Panc1 (cell line): ENCODE measurements around the gene FLII. TPM values are rescaled to one million over a fixed set of nuclear protein-coding genes. Genes with fewer than 3 reads are reported as not detected.

Experiments used
- ATAC-seq: fragments of 200-7000 bp; cut with Tn5 transposase; 2 replicates; pipeline ENCODE4 v1.9.1; 2020; ENCODE audit warnings: mild to moderate bottlenecking, moderate library complexity
- BruUV-seq: library from RNA; stranded (reverse); fragments of 400-500 nt; replicated peaks from 2 replicates; lab custom pipeline; 2021; lab: Mats Ljungman, UMichigan
- CTCF ChIA-PET: fragments of 300-600 bp; sonication (Branson Sonifier 250); formaldehyde crosslinking; loops from one replicate; lab custom pipeline; 2022; ENCODE audit warnings: antibody characterized with exemption; lab: Charles Lee
- POLR2A ChIA-PET: fragments of 300-600 bp; sonication (Branson Sonifier 250); formaldehyde crosslinking; loops from one replicate; lab custom pipeline; 2022; ENCODE audit warnings: antibody characterized with exemption; lab: Charles Lee
- DNase-seq: peaks from one replicate; pipeline ENCODE4 v3.0.0-alpha.2; 2010; ENCODE audit warnings: low read depth, low spot score
- H3K27ac ChIP-seq: 2 replicates; pipeline ENCODE4 v1.5.1; 2011; ENCODE audit warnings: mild to moderate bottlenecking, low read length, inconsistent platforms
- H3K27me3 ChIP-seq: fragments of 200-500 bp; sonication (Bioruptor generic); 2 replicates; pipeline ENCODE4 v1.6.0; 2014; ENCODE audit warnings: low read length, inconsistent platforms; ENCODE audit not compliant: control insufficient read depth, insufficient read depth
- H3K36me3 ChIP-seq: fragments of 200-500 bp; sonication (Bioruptor generic); 2 replicates; pipeline ENCODE4 v1.5.1; 2014; ENCODE audit warnings: inconsistent platforms, mild to moderate bottlenecking, low read length, moderate library complexity; ENCODE audit not compliant: control insufficient read depth, insufficient read depth
- H3K4me1 ChIP-seq: 2 replicates; pipeline ENCODE4 v1.5.1; 2011; ENCODE audit warnings: inconsistent platforms, mild to moderate bottlenecking, low read length, moderate library complexity; ENCODE audit not compliant: control insufficient read depth, insufficient read depth
- H3K4me3 ChIP-seq, 2 experiments: 2 replicates each; pipeline ENCODE4 v1.5.1; 2011 to 2012; ENCODE audit warnings: low read depth in 2 of 2, low read length in 2 of 2, mild to moderate bottlenecking in 2 of 2, inconsistent platforms in 1 of 2, moderate library complexity in 1 of 2
- H3K9me3 ChIP-seq: fragments of 200-500 bp; sonication (Bioruptor generic); 2 replicates; pipeline ENCODE4 v1.5.1; 2014; ENCODE audit warnings: low read depth, mild to moderate bottlenecking, inconsistent platforms, low read length, moderate library complexity; ENCODE audit not compliant: control insufficient read depth, insufficient read depth
- POLR2AphosphoS5 ChIP-seq: IDR thresholded peaks from 2 replicates; pipeline ENCODE4 v1.6.1; 2012; ENCODE audit warnings: mild to moderate bottlenecking, low read depth, low read length, moderate library complexity
- SIN3A ChIP-seq: IDR thresholded peaks from 2 replicates; pipeline ENCODE4 v1.6.1; 2012; ENCODE audit warnings: low read depth, mild to moderate bottlenecking, low read length, moderate library complexity, borderline replicate concordance; ENCODE audit not compliant: insufficient read depth
- TCF7L2 ChIP-seq: IDR thresholded peaks from 2 replicates; pipeline ENCODE4 v1.6.1; 2011; ENCODE audit warnings: mild to moderate bottlenecking, low read depth, low read length, inconsistent platforms
- in situ Hi-C: cut with HindIII; loops from 2 replicates; pipeline ENCODE4 v1.10.0; 2016; ENCODE audit warnings: low sequenced_read_pairs, low pct_unique_long_range_greater_than_20kb
- intact Hi-C: fragments of 100-400 bp; cut with micrococcal nuclease; formaldehyde crosslinking; loops from one replicate; pipeline ENCODE4 v1.10.0; 2022; ENCODE audit not compliant: unreplicated experiment
- total RNA-seq: library from RNA; stranded (reverse); gene quantifications from one replicate; pipeline ENCODE4 v1.2.1, GENCODE V29; 2021; ENCODE audit not compliant: unreplicated experiment
- TF ChIP-seq, protein P1 (sequence below): fragments of 450-650 bp; IDR thresholded peaks from 2 replicates; pipeline ENCODE4 v1.5.1; 2017; ENCODE audit warnings: mild to moderate bottlenecking
- TF ChIP-seq, protein P2 (sequence below), 2 experiments: IDR thresholded peaks; 2 replicates each; pipeline ENCODE4 v1.6.1; 2011 to 2012; ENCODE audit warnings: low read depth in 2 of 2, control low read depth in 1 of 2, low read length in 1 of 2, mild to moderate bottlenecking in 1 of 2, moderate library complexity in 1 of 2; ENCODE audit not compliant: insufficient read depth in 1 of 2

Gene FLII
- total RNA-seq, 1 experiment from 2014 or later: 207 TPM

DNA sequence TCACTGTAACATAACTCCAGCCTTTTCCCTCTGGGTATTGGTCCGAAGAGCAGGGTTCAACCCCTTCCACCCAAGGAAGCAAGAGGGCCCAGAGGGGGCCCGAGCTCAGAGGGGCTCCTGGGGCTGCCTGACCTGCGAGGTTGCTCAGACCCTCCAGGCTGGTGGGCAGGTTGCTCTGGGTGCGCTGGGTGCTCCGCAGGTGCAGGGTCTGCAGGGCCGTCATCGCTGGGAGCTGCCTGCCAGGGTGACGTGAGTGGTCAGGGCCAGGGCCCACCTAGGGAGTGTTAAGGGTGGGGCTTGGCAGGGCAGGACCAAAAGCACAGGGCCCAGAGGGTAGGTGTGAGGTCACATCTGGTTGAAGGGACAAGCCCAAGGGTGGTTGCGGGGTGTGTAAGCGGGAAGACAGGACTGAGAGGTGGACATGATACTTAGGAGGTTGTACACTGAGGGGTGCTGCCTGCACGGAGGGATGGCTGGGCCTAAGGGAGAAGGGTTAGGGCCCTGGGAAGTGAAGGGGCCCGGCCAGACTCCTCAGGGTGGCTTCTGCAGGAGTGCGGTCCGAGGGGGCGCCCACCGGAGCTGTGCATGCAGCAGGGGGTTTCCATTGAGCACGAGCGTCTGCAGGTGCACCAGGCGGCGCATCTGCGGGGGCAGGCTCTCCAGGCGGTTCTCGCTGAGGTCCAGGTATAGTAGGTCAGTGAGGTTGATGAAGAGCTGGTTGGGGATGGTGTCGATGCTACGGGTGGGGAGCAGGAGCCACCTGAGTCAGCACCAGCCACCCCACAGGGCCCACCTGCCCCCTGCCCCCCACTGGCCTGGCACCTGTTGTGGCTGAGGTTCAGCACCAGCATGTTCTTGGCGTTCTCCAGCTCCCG is 4.4 kb downstream of the FLII start:
- ATAC-seq: no peak
- Histone ChIP-seq H3K4me1 (peaks cover 6% of the 10 kb centered on the region; the same call in 1 of the 2 replicates), H3K27me3 (no peaks in the 10 kb centered on the region), H3K27ac (no peak overlapping the region), H3K36me3 (no peaks in the 10 kb centered on the region; the same call in 1 of the 2 replicates), H3K9me3 (no peaks in the 10 kb centered on the region), H3K4me3 (no peak overlapping the region)
- in situ Hi-C loops (no loop called here), intact Hi-C loops (no loop called here)
- ChIA-PET POLR2A (no interaction called here), CTCF (no interaction called here)
- no TSS peak for BruUV-seq
- TF ChIP-seq TCF7L2: no peak
- TF ChIP-seq POLR2AphosphoS5: no peak
- no peak for TF ChIP-seq SIN3A
- TF ChIP-seq, protein P1, sequence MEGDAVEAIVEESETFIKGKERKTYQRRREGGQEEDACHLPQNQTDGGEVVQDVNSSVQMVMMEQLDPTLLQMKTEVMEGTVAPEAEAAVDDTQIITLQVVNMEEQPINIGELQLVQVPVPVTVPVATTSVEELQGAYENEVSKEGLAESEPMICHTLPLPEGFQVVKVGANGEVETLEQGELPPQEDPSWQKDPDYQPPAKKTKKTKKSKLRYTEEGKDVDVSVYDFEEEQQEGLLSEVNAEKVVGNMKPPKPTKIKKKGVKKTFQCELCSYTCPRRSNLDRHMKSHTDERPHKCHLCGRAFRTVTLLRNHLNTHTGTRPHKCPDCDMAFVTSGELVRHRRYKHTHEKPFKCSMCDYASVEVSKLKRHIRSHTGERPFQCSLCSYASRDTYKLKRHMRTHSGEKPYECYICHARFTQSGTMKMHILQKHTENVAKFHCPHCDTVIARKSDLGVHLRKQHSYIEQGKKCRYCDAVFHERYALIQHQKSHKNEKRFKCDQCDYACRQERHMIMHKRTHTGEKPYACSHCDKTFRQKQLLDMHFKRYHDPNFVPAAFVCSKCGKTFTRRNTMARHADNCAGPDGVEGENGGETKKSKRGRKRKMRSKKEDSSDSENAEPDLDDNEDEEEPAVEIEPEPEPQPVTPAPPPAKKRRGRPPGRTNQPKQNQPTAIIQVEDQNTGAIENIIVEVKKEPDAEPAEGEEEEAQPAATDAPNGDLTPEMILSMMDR: no peak
- TF ChIP-seq, protein P2, sequence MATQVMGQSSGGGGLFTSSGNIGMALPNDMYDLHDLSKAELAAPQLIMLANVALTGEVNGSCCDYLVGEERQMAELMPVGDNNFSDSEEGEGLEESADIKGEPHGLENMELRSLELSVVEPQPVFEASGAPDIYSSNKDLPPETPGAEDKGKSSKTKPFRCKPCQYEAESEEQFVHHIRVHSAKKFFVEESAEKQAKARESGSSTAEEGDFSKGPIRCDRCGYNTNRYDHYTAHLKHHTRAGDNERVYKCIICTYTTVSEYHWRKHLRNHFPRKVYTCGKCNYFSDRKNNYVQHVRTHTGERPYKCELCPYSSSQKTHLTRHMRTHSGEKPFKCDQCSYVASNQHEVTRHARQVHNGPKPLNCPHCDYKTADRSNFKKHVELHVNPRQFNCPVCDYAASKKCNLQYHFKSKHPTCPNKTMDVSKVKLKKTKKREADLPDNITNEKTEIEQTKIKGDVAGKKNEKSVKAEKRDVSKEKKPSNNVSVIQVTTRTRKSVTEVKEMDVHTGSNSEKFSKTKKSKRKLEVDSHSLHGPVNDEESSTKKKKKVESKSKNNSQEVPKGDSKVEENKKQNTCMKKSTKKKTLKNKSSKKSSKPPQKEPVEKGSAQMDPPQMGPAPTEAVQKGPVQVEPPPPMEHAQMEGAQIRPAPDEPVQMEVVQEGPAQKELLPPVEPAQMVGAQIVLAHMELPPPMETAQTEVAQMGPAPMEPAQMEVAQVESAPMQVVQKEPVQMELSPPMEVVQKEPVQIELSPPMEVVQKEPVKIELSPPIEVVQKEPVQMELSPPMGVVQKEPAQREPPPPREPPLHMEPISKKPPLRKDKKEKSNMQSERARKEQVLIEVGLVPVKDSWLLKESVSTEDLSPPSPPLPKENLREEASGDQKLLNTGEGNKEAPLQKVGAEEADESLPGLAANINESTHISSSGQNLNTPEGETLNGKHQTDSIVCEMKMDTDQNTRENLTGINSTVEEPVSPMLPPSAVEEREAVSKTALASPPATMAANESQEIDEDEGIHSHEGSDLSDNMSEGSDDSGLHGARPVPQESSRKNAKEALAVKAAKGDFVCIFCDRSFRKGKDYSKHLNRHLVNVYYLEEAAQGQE (IDR thresholded peaks at IDR 0.05; ENCODE audit: insufficient read depth in 1 of 2, low read depth in 2 of 2, low read length in 1 of 2): no peak
- DNase-seq: no peak

DNA sequence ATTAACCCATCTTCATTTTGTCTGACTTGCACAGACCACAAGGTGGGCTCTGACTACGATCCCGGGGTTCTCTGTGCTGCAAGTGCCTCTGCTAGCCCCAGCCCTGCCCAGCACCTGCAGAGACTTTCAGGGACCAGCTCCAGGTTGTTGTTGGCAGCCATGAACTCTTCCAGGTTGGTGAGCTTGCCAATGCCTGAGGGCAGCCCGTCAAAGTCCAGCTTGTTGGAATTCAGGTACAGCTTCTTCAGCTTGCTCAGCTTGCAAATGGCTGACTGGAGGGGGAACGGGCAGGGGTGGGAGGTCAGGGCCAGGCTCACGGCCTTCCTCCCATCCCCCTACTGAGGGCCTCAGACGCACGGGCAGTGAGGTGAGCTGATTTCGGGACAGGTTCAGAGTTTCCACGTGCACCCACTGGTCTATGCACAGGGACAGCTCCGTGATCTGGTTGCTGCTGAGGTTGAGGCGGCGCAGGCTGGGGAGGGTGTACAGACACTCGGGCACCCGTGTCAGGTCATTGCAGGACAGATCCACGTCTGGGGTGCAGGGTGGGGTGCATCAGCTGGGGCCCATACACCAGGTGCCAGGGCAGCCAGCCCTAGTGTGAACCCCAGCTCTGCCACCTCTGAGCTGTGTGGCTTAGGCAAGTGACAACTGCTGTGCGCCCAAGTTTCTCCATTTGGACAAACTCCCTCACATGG is 5.2 kb downstream of the FLII start:
- intact Hi-C loops: no loop called here
- ChIA-PET POLR2A (no interaction called here), CTCF (no interaction called here)
- in situ Hi-C loops: no loop called here
- H3K27ac ChIP-seq: no peak overlapping the region
- H3K9me3 ChIP-seq: no peaks in the 10 kb centered on the region
- peaks cover 6% of the 10 kb centered on the region; the same call in 1 of the 2 replicates for H3K4me1 ChIP-seq
- no peak overlapping the region for H3K4me3 ChIP-seq
- TF ChIP-seq TCF7L2: no peak
- TF ChIP-seq, protein P2 (IDR thresholded peaks at IDR 0.05; ENCODE audit: insufficient read depth in 1 of 2, low read depth in 2 of 2, low read length in 1 of 2): no peak
- TF ChIP-seq, protein P1: no peak
- TF ChIP-seq SIN3A: no peak
- no peaks in the 10 kb centered on the region for H3K27me3 ChIP-seq
- H3K36me3 ChIP-seq: no peaks in the 10 kb centered on the region; the same call in 1 of the 2 replicates
- DNase-seq (no peak), ATAC-seq (no peak)
- no TSS peak for BruUV-seq
